Astrocyte of the spinal cord (primary cell): ENCODE results near the gene VSTM2L.
A peak's percentile ranks its signal among the peaks of the same experiment; 100 is the strongest.

Experiments used
- DNase-seq: peaks from one replicate; pipeline ENCODE4 v3.0.0; 2011; ENCODE audit warnings: low read depth, low spot score
- H3K4me3 ChIP-seq: 2 replicates; pipeline ENCODE4 v1.5.1; 2011; ENCODE audit warnings: low read depth, mild to moderate bottlenecking, low read length, moderate library complexity
- in situ Hi-C: cut with HindIII; loops from 2 replicates; pipeline ENCODE4 v1.10.0; 2017; ENCODE audit warnings: low sequenced_read_pairs
- TF ChIP-seq, protein P1 (sequence below): IDR thresholded peaks from 2 replicates; pipeline ENCODE4 v1.5.1; 2012; ENCODE audit warnings: low read depth, mild to moderate bottlenecking, low read length, inconsistent platforms

VSTM2L gene

GRCh38 chr20:37893566-37894241 is 9.2 kb upstream of the VSTM2L start:
- no peak overlapping the region for H3K4me3 ChIP-seq
- TF ChIP-seq, protein P1, sequence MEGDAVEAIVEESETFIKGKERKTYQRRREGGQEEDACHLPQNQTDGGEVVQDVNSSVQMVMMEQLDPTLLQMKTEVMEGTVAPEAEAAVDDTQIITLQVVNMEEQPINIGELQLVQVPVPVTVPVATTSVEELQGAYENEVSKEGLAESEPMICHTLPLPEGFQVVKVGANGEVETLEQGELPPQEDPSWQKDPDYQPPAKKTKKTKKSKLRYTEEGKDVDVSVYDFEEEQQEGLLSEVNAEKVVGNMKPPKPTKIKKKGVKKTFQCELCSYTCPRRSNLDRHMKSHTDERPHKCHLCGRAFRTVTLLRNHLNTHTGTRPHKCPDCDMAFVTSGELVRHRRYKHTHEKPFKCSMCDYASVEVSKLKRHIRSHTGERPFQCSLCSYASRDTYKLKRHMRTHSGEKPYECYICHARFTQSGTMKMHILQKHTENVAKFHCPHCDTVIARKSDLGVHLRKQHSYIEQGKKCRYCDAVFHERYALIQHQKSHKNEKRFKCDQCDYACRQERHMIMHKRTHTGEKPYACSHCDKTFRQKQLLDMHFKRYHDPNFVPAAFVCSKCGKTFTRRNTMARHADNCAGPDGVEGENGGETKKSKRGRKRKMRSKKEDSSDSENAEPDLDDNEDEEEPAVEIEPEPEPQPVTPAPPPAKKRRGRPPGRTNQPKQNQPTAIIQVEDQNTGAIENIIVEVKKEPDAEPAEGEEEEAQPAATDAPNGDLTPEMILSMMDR: no peak
- DNase-seq: no peak
- in situ Hi-C loops: no loop called here

DNA sequence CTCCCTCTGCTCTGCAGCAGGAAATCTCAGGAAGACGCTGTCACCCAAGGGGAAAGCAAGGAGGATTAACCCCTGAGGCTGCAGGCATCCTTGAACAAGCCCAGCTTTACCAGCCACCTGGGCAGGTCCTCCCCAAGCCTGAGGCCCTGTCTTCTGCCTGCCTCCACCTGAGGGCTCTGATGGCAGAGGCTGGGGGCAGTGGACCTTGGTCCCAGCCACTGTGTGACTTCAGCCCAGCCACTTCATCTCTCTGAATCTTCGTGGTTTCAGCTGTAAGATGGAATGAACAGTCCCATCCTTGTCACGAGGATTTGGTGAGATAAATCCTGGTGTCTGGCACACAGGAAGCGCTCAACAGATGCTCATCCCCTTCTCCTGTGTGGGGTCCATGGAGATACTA is 8.5 kb upstream of the VSTM2L start:
- in situ Hi-C loops: no loop called here
- DNase-seq: no peak
- TF ChIP-seq, protein P1: no peak
- H3K4me3 ChIP-seq: no peak overlapping the region

- TF ChIP-seq, protein P1: no peak
- no peak for DNase-seq
- H3K4me3 ChIP-seq: no peak overlapping the region
- in situ Hi-C loops: no loop called here
Measured at GRCh38 chr20:37895166-37895565, 7.8 kb upstream of the VSTM2L start.

DNA sequence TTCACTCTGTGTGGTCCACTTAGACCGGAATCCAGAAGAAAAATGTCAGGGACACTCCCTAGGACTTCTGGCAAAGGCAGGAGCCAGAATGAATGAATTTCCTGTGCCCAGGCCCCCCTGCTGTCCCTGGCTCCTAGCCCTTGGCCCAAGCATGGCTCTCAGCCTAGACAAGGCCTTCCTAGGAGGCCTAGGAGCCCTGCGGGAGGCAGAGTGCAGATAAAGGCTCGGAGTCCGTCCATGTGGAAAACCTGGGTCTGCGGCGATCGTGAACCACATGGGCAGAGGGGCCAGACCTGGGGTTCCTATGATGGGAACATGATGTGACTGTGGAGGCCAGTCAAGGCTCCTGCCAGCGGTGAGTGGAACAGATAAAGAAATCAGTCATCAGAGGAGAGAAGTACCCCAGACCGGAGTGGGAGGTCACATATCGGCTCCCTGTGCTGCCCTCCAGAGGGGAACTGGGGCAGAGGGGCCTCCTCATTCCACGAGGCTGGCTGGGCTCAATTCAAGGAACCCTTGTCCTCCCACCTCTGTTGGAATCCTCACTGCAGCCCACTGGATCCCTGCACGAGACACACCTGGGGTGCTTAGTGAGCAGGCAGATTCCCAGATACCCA is 5.9 kb upstream of the VSTM2L start:
- in situ Hi-C loops: no loop called here
- peak; percentile 42 for DNase-seq
- no peak overlapping the region for H3K4me3 ChIP-seq
- TF ChIP-seq, protein P1: peak; percentile 48

DNA sequence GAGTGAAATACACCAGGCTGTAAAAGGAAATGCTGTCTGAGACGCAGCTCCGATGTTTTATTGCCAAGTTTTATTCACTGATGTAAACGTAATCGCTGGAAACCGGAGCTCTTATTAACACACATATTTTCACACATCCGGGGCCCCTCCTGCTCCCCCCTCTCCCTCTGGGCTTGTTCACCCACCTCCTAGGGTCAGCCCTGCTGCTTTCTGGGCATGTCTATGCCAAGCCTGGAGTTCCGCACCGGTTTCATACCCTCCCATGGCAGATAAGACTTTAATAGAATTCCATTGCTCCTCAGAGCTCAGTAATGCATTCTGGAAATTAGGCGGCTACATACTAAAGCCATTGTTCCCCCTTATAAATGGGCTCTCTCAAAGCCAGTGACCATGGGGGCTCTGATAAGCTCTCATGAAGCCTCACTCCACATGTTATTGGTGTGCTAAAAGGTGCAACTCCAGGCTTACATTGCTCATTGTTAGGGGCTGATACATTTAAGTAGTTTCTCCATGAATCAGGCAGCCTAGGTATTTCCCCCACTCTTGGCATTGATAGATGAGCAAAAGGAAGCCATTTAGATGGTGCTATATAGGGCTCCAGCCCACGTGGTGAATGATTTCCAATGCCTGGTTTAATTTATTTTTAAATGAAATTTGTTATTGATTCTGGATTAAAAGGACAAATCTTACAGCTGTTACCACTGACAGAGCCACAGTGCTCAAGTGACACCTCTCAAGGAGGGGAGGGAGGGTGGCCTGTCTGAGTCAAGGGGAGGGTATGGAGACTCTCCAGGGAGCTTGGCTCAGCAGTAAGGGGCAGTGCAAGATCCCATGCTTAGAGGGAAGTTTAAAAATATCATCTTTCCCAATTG is 4.5 kb upstream of the VSTM2L start:
- no peak for DNase-seq
- H3K4me3 ChIP-seq: no peak overlapping the region
- TF ChIP-seq, protein P1: no peak
- in situ Hi-C loops: no loop called here

GRCh38 chr20:37899105-37900045 is 3.6 kb upstream of the VSTM2L start:
- in situ Hi-C loops: no loop called here
- DNase-seq: no peak
- TF ChIP-seq, protein P1: no peak
- H3K4me3 ChIP-seq: no peak overlapping the region
